T47D (cell line): ENCODE data around the gene PCBD1.
"Not testable (repeated sequence)": the region's sequence is repeated elsewhere in the genome, so short reads cannot be mapped to it uniquely, and the experiment has no call there.

Experiments
- DNase-seq, 2 experiments: peaks; one replicate each; pipeline versions ENCODE4 v3.0.0 to v3.0.0-alpha.2; 2011 to 2012; ENCODE audit warnings: low read depth in 1 of 2, low spot score in 1 of 2
- JUND ChIP-seq: IDR thresholded peaks from 2 replicates; pipeline ENCODE4 v1.6.1; 2012; ENCODE audit warnings: low read depth
- in situ Hi-C: cut with HindIII; loops from 2 replicates; pipeline ENCODE4 v1.10.0; 2016; ENCODE audit warnings: low sequenced_read_pairs, low pct_unique_long_range_greater_than_20kb

Gene PCBD1

GRCh38 chr10:70926226-70927000 is 38.0 kb upstream of the PCBD1 start:
- TF ChIP-seq JUND = no peak
- no peak for DNase-seq
- in situ Hi-C loops = no loop called here

- no peak for TF ChIP-seq JUND
- DNase-seq = peak in 1 of 2 experiments; percentile 22
- in situ Hi-C loops = no loop called here
Observed at GRCh38 chr10:70925377-70926225, 37.2 kb upstream of the PCBD1 start.

DNA sequence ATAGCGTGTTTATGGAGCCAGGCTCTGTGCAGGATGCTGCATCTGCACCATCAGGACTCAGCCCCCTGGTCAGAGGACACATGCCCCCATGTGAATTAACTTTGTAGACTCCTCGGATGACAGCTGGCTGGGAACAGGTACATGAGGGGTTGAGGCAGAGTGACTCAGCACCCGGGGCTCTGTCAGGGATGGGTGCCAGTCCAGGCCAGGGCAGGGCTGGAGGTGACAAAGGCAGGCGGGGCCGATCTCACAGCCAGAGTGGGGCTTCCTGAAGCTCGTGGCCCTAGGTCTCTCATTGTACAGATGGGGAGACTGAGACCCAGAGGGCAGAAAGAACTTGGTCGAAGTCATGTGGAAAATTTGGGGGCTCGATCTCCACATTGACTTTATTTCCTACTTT is 35.3 kb upstream of the PCBD1 start:
- TF ChIP-seq JUND = no peak
- DNase-seq = no peak
- in situ Hi-C loops = no loop called here

DNA sequence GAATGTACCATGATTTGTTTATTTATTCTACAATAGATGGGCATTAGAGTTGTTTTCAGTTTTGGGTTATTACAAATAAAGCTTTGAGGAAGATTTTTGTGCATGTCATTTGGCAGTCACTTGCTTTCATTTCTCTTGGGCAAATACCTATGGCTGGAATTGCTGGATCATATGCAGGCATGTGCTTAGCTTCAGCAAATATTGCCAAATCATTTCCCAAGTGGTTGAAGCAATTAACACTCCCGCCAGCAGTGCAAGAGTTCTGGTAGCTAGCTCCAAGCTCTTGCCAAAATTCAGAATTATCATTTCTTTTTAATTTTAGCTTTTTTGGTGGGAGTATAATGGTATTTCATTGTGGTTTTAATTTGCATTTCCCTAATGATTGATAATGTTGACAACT is 32.9 kb upstream of the PCBD1 start:
- in situ Hi-C loops = no loop called here
- peak in 1 of 2 experiments; percentile 49 for DNase-seq
- TF ChIP-seq JUND = no peak

GRCh38 chr10:70920519-70920918 is 32.2 kb upstream of the PCBD1 start:
- TF ChIP-seq JUND = no peak
- peak; percentile 61 to 91 for DNase-seq

GRCh38 chr10:70919906-70920305 is 31.5 kb upstream of the PCBD1 start:
- in situ Hi-C loops, DNase-seq: not testable (repeated sequence)

More at GRCh38 chr10:70920519-70920918, 32.2 kb upstream of the PCBD1 start:
- in situ Hi-C loops = no loop called here

DNA sequence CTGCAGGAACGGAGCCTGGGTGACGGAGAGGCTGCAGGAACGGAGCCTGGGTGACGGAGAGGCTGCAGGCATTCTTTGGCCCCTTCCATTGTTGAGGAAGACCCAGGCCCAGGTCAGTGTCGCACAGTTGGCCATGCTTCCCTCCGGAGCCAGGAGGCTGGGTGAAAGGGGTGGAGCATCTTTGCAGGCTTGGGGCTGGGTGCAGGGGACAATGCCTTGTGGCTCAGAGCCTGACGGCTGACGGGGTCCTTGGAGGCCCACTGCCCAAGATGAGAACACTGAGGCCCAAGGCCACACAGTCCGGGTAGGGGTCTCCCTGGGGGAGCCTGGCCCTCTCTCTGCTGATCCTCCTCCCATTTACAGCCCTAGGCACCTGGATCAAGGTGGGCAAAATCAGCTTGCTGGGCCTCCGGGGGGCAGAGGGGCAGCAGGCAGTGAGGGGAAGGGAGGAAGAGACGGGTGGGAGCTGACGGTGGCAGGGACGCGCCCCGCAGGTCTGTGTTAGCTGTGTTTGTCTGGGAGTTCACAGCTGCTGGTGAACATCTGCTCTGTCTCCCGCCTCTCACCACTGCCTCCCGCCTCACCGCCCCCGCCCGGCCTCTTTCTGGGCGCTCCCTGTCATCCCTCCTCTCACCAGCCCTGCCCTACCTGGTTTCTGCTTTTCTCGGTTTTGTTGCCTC is 30.6 kb upstream of the PCBD1 start:
- DNase-seq = no peak
- in situ Hi-C loops = no loop called here
- TF ChIP-seq JUND = no peak

DNA sequence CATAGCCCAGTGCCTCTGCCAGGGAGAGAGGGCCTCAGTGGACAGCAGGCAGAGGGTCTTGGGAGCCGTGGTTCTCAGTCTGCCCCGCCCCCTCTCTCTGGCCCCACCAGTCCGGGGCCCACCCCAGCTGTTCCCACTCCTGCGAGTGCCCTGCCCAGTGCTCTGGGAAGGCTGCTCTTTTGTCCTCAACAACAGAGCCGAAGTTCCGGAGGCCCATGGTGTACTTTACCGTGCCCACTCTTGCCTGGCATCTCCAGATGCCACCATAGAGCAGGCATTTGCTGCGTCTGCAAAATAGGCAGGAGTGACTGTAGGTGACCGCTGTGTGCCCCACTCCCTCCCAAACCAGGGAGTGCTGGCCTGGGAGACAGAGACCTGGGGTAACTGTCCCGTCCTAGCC is 29.3 kb upstream of the PCBD1 start:
- in situ Hi-C loops = no loop called here
- no peak for DNase-seq
- TF ChIP-seq JUND = no peak

- no peak for DNase-seq
- TF ChIP-seq JUND = no peak
- in situ Hi-C loops = no loop called here
Observed at GRCh38 chr10:70917226-70917625, 28.9 kb upstream of the PCBD1 start.

DNA sequence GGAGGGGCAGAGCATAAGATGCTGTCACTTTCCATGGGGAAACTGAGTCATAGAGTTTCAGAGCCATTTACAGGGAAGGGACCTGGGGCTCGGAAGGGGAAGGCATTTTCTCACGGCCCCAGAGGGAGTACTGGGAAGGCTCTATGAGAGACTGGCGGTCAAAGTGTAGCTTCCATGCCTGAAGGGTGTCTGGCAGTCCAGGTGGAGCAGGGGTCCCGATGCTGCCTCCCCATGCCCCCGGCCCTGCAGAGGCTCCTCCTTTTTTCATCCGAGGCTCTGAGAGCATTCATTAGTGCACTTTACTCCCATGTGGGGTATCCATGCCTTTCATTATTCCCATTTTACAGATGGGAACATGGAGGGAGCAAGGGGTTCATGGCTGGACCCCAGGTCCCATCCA is 27.9 kb upstream of the PCBD1 start:
- no peak for TF ChIP-seq JUND
- in situ Hi-C loops = no loop called here

GRCh38 chr10:70915806-70916205 is 27.4 kb upstream of the PCBD1 start:
- in situ Hi-C loops = no loop called here
- DNase-seq = no peak
- TF ChIP-seq JUND = no peak

More for the DNA sequence above, 27.9 kb upstream of the PCBD1 start:
- no peak for DNase-seq

- in situ Hi-C loops = no loop called here
- no peak for TF ChIP-seq JUND
- no peak for DNase-seq
Observed at GRCh38 chr10:70915206-70915605, 26.8 kb upstream of the PCBD1 start.
